WERI-Rb-1 (cell line): ENCODE data around the gene PDE10A.

ENCODE experiments used
- DNase-seq: peaks from one replicate; pipeline ENCODE4 v3.0.0-alpha.2; 2020
- H3K27ac ChIP-seq: fragments of 250-450 bp; sonication (Bioruptor Pico); 2 replicates; pipeline ENCODE4 v1.5.1; 2020; ENCODE audit warnings: mild to moderate bottlenecking, moderate library complexity
- H3K27me3 ChIP-seq: fragments of 250-450 bp; sonication (Bioruptor Pico); 2 replicates; pipeline ENCODE4 v1.5.1; 2021; ENCODE audit warnings: mild to moderate bottlenecking, low read depth, moderate library complexity; ENCODE audit not compliant: insufficient read depth, severe bottlenecking
- H3K36me3 ChIP-seq: fragments of 250-450 bp; sonication (Bioruptor Pico); 2 replicates; pipeline ENCODE4 v1.5.1; 2020; ENCODE audit warnings: mild to moderate bottlenecking, moderate library complexity
- H3K4me3 ChIP-seq: 2 replicates; pipeline ENCODE4 v1.5.1; 2011; ENCODE audit warnings: low read depth, mild to moderate bottlenecking, control low read depth, low read length
- H3K9me3 ChIP-seq: fragments of 250-450 bp; sonication (Bioruptor Pico); 2 replicates; pipeline ENCODE4 v1.5.1; 2021; ENCODE audit warnings: mild to moderate bottlenecking, moderate library complexity; ENCODE audit not compliant: severe bottlenecking
- TF ChIP-seq, protein P1 (sequence below): IDR thresholded peaks from 2 replicates; pipeline ENCODE4 v1.5.1; 2011; ENCODE audit warnings: low read depth, mild to moderate bottlenecking, control low read depth, inconsistent platforms, low read length

The PDE10A gene

DNA sequence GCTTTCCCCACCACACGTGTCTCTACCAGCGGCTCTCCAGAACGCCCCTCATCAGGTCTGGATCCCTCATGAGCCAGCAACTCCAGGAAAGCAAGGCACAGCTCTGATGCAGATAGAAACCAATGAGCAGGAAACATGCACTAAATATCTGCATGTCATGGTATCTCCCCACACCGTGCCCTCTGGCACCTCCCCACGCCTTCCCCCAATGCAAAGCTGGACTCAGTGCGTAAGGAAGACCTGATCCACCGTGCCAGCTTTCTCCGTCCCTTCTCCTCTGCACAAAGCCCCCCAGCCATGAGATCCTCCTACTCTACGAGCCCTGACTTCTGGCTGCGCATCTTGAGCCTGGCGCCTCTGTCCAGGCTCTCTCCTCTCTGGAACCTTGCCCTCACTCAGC is 9.4 kb downstream of the PDE10A start:
- TF ChIP-seq, protein P1, sequence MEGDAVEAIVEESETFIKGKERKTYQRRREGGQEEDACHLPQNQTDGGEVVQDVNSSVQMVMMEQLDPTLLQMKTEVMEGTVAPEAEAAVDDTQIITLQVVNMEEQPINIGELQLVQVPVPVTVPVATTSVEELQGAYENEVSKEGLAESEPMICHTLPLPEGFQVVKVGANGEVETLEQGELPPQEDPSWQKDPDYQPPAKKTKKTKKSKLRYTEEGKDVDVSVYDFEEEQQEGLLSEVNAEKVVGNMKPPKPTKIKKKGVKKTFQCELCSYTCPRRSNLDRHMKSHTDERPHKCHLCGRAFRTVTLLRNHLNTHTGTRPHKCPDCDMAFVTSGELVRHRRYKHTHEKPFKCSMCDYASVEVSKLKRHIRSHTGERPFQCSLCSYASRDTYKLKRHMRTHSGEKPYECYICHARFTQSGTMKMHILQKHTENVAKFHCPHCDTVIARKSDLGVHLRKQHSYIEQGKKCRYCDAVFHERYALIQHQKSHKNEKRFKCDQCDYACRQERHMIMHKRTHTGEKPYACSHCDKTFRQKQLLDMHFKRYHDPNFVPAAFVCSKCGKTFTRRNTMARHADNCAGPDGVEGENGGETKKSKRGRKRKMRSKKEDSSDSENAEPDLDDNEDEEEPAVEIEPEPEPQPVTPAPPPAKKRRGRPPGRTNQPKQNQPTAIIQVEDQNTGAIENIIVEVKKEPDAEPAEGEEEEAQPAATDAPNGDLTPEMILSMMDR: no peak
- no peak for DNase-seq
- peaks cover 93% of the 10 kb centered on the region for H3K27me3 ChIP-seq

DNA sequence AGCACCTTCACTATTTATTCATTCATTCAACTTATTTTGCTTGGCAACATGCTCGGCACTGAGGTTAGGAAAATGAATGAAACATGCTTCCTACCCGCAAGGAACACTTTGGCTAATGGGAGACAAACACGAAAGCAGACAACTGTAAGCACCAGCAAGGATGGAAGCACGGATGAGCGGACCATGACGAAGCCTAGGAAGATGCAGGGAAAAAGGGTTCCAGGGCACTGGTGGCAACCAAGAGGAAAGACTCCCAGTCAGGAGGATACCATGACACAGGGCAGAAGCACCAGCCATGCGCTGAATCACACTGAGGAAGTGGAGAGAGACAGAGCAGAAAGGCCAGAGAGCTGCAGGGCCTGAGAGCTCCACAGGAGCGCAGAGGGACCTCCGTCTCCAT is 9.8 kb downstream of the PDE10A start:
- no peaks in the 10 kb centered on the region for H3K36me3 ChIP-seq
- DNase-seq: no peak
- H3K9me3 ChIP-seq: no peaks in the 10 kb centered on the region
- TF ChIP-seq, protein P1: no peak
- no peak overlapping the region for H3K4me3 ChIP-seq
- H3K27ac ChIP-seq: no peak overlapping the region
- peaks cover 93% of the 10 kb centered on the region for H3K27me3 ChIP-seq

More for the DNA sequence above, 9.4 kb downstream of the PDE10A start:
- H3K4me3 ChIP-seq: no peak overlapping the region
- no peaks in the 10 kb centered on the region for H3K36me3 ChIP-seq
- H3K27ac ChIP-seq: no peak overlapping the region
- no peaks in the 10 kb centered on the region for H3K9me3 ChIP-seq

DNA sequence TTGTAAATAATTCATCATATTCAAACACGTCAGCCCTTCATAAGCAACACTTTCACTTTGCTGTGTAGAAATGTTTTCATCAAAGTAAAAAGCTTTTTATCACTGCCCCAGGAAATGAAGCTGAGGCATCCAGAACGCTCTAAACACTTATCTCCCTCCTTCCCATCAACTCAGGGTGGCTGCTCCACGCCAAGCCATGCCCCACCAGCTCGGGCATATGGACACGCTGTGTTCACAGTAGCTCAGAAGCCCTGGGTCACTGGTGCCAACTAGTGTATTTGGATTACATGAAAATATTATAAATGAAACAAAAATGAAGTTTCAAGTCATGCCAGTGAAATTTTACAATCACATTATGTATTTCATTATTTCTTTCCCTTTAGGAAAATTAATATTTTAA is 10.3 kb downstream of the PDE10A start:
- no peak for DNase-seq
- H3K27ac ChIP-seq: no peak overlapping the region
- TF ChIP-seq, protein P1: no peak
- H3K27me3 ChIP-seq: peaks cover 93% of the 10 kb centered on the region
- H3K9me3 ChIP-seq: no peaks in the 10 kb centered on the region
- no peak overlapping the region for H3K4me3 ChIP-seq
- no peaks in the 10 kb centered on the region for H3K36me3 ChIP-seq

DNA sequence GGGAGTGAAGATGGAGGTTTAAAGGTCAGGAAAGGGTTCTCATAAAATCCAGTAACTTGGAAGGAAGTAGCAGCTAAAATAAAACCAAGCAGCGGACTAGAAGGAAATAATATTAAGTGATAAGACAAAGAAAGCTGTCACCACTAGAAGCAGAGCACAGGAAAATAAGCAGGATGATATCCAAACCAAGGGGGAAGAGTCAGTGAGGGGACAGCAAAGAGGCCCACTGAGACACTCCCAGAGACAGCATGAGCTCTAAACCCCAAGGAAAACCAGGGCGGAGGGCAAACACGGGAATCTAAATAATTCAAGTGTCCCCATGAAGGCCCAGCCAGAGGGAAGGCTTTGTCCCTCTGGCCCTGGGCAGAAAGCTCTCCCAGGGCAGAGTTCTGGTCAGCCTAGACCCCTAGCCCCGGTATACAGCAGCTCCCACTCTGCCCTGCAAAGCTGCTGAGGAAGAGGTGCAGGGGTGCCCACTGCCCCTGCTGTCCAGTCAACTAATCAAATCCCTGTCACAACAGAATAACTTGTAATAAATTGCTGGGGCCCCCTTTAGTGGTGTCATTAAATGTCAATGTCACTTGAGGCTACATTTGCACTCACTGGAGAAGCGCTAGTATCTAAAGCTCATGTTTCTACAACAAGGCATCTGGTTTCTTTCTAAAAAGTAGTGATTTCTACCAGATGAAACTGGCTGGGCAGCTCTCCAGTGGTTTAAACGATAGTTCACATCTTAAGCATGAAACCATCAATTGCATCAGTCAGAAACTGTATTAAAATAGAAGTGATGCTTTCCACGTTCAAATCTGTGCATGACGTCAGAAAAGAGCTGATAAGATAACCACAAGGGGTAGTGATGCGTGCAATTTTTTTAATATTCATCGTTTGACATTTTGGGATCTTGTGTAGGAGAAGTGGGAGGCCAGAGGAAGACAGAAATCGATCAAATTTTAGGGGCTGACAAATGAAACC is 13.6 kb downstream of the PDE10A start:
- Histone ChIP-seq H3K27ac (no peak overlapping the region), H3K27me3 (peaks cover 90% of the 10 kb centered on the region), H3K36me3 (no peaks in the 10 kb centered on the region), H3K9me3 (no peaks in the 10 kb centered on the region), H3K4me3 (no peak overlapping the region)
- TF ChIP-seq, protein P1: no peak
- no peak for DNase-seq

DNA sequence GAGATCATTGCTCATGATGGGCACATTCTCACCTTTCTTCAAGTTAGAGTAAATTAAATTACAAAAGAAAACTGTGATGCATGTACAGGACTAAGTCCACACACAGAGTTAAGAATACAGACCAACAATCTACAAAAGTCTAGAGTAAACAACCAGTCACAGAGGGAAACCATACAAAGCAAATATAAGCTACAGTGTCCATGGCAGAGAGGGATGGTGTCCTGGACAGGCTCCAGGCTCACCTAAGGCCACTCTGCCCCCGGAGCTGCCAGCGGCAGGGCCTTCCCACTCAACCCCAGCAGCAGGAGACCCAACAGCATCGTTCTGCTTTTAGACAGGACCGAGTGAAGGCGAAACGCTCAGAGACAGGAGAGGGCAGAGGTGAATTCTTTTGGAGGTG is 16.0 kb downstream of the PDE10A start:
- H3K9me3 ChIP-seq: no peaks in the 10 kb centered on the region
- H3K4me3 ChIP-seq: no peak overlapping the region
- no peak overlapping the region for H3K27ac ChIP-seq
- no peak for DNase-seq
- peaks cover 88% of the 10 kb centered on the region for H3K27me3 ChIP-seq
- TF ChIP-seq, protein P1: no peak
- no peaks in the 10 kb centered on the region for H3K36me3 ChIP-seq

DNA sequence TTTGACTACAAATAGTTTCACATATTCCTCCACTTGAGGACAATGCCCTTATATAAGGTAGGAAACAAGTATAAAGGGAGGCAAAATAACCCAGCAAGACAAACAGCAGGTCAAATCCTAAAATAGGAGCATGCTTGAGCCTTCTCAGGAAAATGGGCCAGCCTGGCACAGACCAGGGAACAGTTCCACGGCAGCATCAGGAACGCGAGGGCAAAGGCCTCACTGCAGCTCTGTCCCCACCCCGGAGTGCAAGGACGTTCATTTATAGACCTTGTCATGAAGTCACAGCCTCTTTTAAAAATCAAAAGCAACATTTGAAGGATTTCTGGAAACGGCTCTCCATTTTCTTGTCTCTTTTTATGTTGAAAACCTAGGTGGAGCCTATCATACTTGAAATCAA is 17.1 kb downstream of the PDE10A start:
- no peaks in the 10 kb centered on the region for H3K36me3 ChIP-seq
- H3K27ac ChIP-seq: no peak overlapping the region
- H3K27me3 ChIP-seq: peaks cover 87% of the 10 kb centered on the region
- no peak for DNase-seq
- TF ChIP-seq, protein P1: no peak
- no peaks in the 10 kb centered on the region for H3K9me3 ChIP-seq
- H3K4me3 ChIP-seq: no peak overlapping the region
